ENCODE results near the gene WWOX. TPM values are rescaled to one million over a fixed set of nuclear protein-coding genes. Genes with fewer than 3 reads are reported as not detected.

The WWOX gene
- total RNA-seq, 1 donor from 2014 or later, result 7.3 TPM

- no peaks in the 10 kb centered on the region for H3K27me3 Mint-ChIP-seq (ENCODE audit: low read depth, unreplicated experiment)
- peaks cover 4% of the 10 kb centered on the region for H3K4me1 Mint-ChIP-seq (ENCODE audit: low read depth, unreplicated experiment)
- no peak overlapping the region for H3K4me2 ChIP-seq (ENCODE audit: low read length)
- no peak for DNase-seq (ENCODE audit: low read depth)
- no peak overlapping the region for H3K27ac Mint-ChIP-seq (ENCODE audit: unreplicated experiment)
- no peak overlapping the region for H3K27ac ChIP-seq (ENCODE audit: low read depth, low read length)
- H3K4me1 ChIP-seq (ENCODE audit: insufficient read depth, low read length), result no peaks in the 10 kb centered on the region
- H3K4me3 Mint-ChIP-seq (ENCODE audit: unreplicated experiment), result no peak overlapping the region
- H3K36me3 Mint-ChIP-seq (ENCODE audit: low read depth, unreplicated experiment), result no peaks in the 10 kb centered on the region
- TF ChIP-seq EZH2 (IDR thresholded peaks at IDR 0.05; ENCODE audit: insufficient read depth, low read length) (no peak), CTCF (IDR thresholded peaks at IDR 0.05; ENCODE audit: insufficient read depth, low read depth, low read length) (no peak)
- FAIRE-seq, result no peak
- peaks cover 5% of the 10 kb centered on the region for H3K9me3 Mint-ChIP-seq (ENCODE audit: unreplicated experiment)
- no peaks in the 10 kb centered on the region for H3K79me2 ChIP-seq (ENCODE audit: insufficient read depth, low read length)
- no peaks in the 10 kb centered on the region for H3K27me3 ChIP-seq (ENCODE audit: insufficient read depth, low read length)
- H3K4me3 ChIP-seq (ENCODE audit: insufficient read depth, low read depth, low read length), result no peak overlapping the region
- H3K9me3 ChIP-seq (ENCODE audit: insufficient read depth, low read depth, low read length), result no peaks in the 10 kb centered on the region
- H4K20me1 ChIP-seq (ENCODE audit: insufficient read depth, low read length), result no peaks in the 10 kb centered on the region
- H3K9ac ChIP-seq (ENCODE audit: low read length), result no peak overlapping the region
- H2AFZ ChIP-seq (ENCODE audit: low read depth, low read length), result no peak overlapping the region
- H3K36me3 ChIP-seq (ENCODE audit: insufficient read depth, low read length), result no peaks in the 10 kb centered on the region
These were observed 6.1 kb downstream of the WWOX start for GRCh38 chr16:78105517-78105916.

GRCh38 chr16:78106686-78107085 is 7.2 kb downstream of the WWOX start:
- Histone ChIP-seq H3K9me3 (ENCODE audit: insufficient read depth, low read depth, low read length) (no peaks in the 10 kb centered on the region), H3K27me3 (ENCODE audit: insufficient read depth, low read length) (no peaks in the 10 kb centered on the region), H3K4me2 (ENCODE audit: low read length) (no peak overlapping the region), H3K4me3 (ENCODE audit: insufficient read depth, low read depth, low read length) (no peak overlapping the region), H4K20me1 (ENCODE audit: insufficient read depth, low read length) (no peaks in the 10 kb centered on the region), H2AFZ (ENCODE audit: low read depth, low read length) (no peak overlapping the region), H3K4me1 (ENCODE audit: insufficient read depth, low read length) (no peaks in the 10 kb centered on the region), H3K36me3 (ENCODE audit: insufficient read depth, low read length) (no peaks in the 10 kb centered on the region), H3K79me2 (ENCODE audit: insufficient read depth, low read length) (no peaks in the 10 kb centered on the region), H3K27ac (ENCODE audit: low read depth, low read length) (no peak overlapping the region), H3K9ac (ENCODE audit: low read length) (no peak overlapping the region)
- Mint-ChIP-seq H3K4me3 (ENCODE audit: unreplicated experiment) (no peak overlapping the region), H3K4me1 (ENCODE audit: low read depth, unreplicated experiment) (peaks cover 4% of the 10 kb centered on the region), H3K36me3 (ENCODE audit: low read depth, unreplicated experiment) (no peaks in the 10 kb centered on the region), H3K27me3 (ENCODE audit: low read depth, unreplicated experiment) (no peaks in the 10 kb centered on the region), H3K27ac (ENCODE audit: unreplicated experiment) (no peak overlapping the region), H3K9me3 (ENCODE audit: unreplicated experiment) (peaks cover 3% of the 10 kb centered on the region)
- TF ChIP-seq EZH2 (IDR thresholded peaks at IDR 0.05; ENCODE audit: insufficient read depth, low read length), result no peak
- no peak for TF ChIP-seq CTCF (IDR thresholded peaks at IDR 0.05; ENCODE audit: insufficient read depth, low read depth, low read length)
- no peak for DNase-seq (ENCODE audit: low read depth)
- FAIRE-seq, result no peak

- H3K27ac ChIP-seq (ENCODE audit: low read depth, low read length), result no peak overlapping the region
- Mint-ChIP-seq H3K36me3 (ENCODE audit: low read depth, unreplicated experiment) (no peaks in the 10 kb centered on the region), H3K9me3 (ENCODE audit: unreplicated experiment) (no peaks in the 10 kb centered on the region), H3K27ac (ENCODE audit: unreplicated experiment) (no peak overlapping the region), H3K4me1 (ENCODE audit: low read depth, unreplicated experiment) (peaks cover 4% of the 10 kb centered on the region), H3K4me3 (ENCODE audit: unreplicated experiment) (no peak overlapping the region), H3K27me3 (ENCODE audit: low read depth, unreplicated experiment) (no peaks in the 10 kb centered on the region)
- H3K79me2 ChIP-seq (ENCODE audit: insufficient read depth, low read length), result no peaks in the 10 kb centered on the region
- no peaks in the 10 kb centered on the region for H3K9me3 ChIP-seq (ENCODE audit: insufficient read depth, low read depth, low read length)
- H2AFZ ChIP-seq (ENCODE audit: low read depth, low read length), result no peak overlapping the region
- no peak for FAIRE-seq
- H3K4me3 ChIP-seq (ENCODE audit: insufficient read depth, low read depth, low read length), result no peak overlapping the region
- no peak for DNase-seq (ENCODE audit: low read depth)
- H3K4me2 ChIP-seq (ENCODE audit: low read length), result no peak overlapping the region
- H3K27me3 ChIP-seq (ENCODE audit: insufficient read depth, low read length), result no peaks in the 10 kb centered on the region
- no peaks in the 10 kb centered on the region for H3K4me1 ChIP-seq (ENCODE audit: insufficient read depth, low read length)
- no peak for TF ChIP-seq CTCF (IDR thresholded peaks at IDR 0.05; ENCODE audit: insufficient read depth, low read depth, low read length)
- TF ChIP-seq EZH2 (IDR thresholded peaks at IDR 0.05; ENCODE audit: insufficient read depth, low read length), result no peak
- H3K36me3 ChIP-seq (ENCODE audit: insufficient read depth, low read length), result no peaks in the 10 kb centered on the region
- H3K9ac ChIP-seq (ENCODE audit: low read length), result no peak overlapping the region
- H4K20me1 ChIP-seq (ENCODE audit: insufficient read depth, low read length), result no peaks in the 10 kb centered on the region
These were observed 9.0 kb downstream of the WWOX start for GRCh38 chr16:78108451-78108850.
